Caco-2 (cell line): ENCODE results near the gene GTPBP4. TPM values are rescaled to one million over a fixed set of nuclear protein-coding genes. Genes with fewer than 3 reads are reported as not detected.
"Not testable (repeated sequence)": the region's sequence is repeated elsewhere in the genome, so short reads cannot be mapped to it uniquely, and the experiment has no call there.

Source experiments
- BruUV-seq: library from RNA; stranded (reverse); fragments of 400-500 nt; replicated peaks from 2 replicates; lab custom pipeline; 2021; lab: Mats Ljungman, UMichigan
- CTCF ChIA-PET: fragments of 300-600 bp; sonication (Branson Sonifier 250); formaldehyde crosslinking; loops from one replicate; lab custom pipeline; 2022; ENCODE audit warnings: antibody characterized with exemption; lab: Charles Lee
- POLR2A ChIA-PET: fragments of 300-600 bp; sonication (Branson Sonifier 250); formaldehyde crosslinking; loops from one replicate; lab custom pipeline; 2022; ENCODE audit warnings: antibody characterized with exemption; lab: Charles Lee
- DNase-seq, 2 experiments: peaks; one replicate each; pipeline versions ENCODE4 v3.0.0 to v3.0.0-alpha.2; 2020 to 2022
- H3K27me3 ChIP-seq: replicated peaks from 2 replicates; pipeline ENCODE4 v1.6.0; 2011; ENCODE audit warnings: low read length; ENCODE audit not compliant: control insufficient read depth, insufficient read depth
- H3K36me3 ChIP-seq: 2 replicates; pipeline ENCODE4 v1.5.1; 2011; ENCODE audit warnings: low read length; ENCODE audit not compliant: control insufficient read depth, insufficient read depth
- H3K4me1 ChIP-seq: fragments of 250-450 bp; sonication (Bioruptor Pico); 2 replicates; pipeline ENCODE4 v1.5.1; 2020; ENCODE audit warnings: mild to moderate bottlenecking
- H3K4me3 ChIP-seq: 2 replicates; pipeline ENCODE4 v1.5.1; 2011; ENCODE audit warnings: low read depth, mild to moderate bottlenecking, control low read depth, low read length
- H3K9me3 ChIP-seq: fragments of 250-450 bp; sonication (Bioruptor Pico); 2 replicates; pipeline ENCODE4 v1.5.1; 2020; ENCODE audit warnings: mild to moderate bottlenecking, moderate library complexity
- H3K27ac Mint-ChIP-seq: one replicate; pipeline ENCODE4 v1.8.0; 2022; ENCODE audit warnings: mixed read lengths; ENCODE audit not compliant: unreplicated experiment
- H3K27me3 Mint-ChIP-seq: one replicate; pipeline ENCODE4 v1.8.0; 2022; ENCODE audit warnings: mixed read lengths; ENCODE audit not compliant: insufficient read depth, unreplicated experiment
- H3K36me3 Mint-ChIP-seq: one replicate; pipeline ENCODE4 v1.8.0; 2022; ENCODE audit warnings: mild to moderate bottlenecking, mixed read lengths; ENCODE audit not compliant: insufficient read depth, unreplicated experiment
- H3K4me1 Mint-ChIP-seq: one replicate; pipeline ENCODE4 v1.8.0; 2022; ENCODE audit warnings: low read depth, mixed read lengths; ENCODE audit not compliant: unreplicated experiment
- H3K4me3 Mint-ChIP-seq: one replicate; pipeline ENCODE4 v1.8.0; 2022; ENCODE audit warnings: mild to moderate bottlenecking, moderate library complexity, mixed read lengths; ENCODE audit not compliant: unreplicated experiment
- H3K9me3 Mint-ChIP-seq: one replicate; pipeline ENCODE4 v1.8.0; 2022; ENCODE audit warnings: mixed read lengths; ENCODE audit not compliant: unreplicated experiment
- CTCF ChIP-seq, 2 experiments: fragments of 200-600 bp in 1 of 2; IDR thresholded peaks; 1 replicate in 1 of 2; 2 replicates in 1 of 2; pipeline versions ENCODE4 v1.5.1 to v1.8.0; 2011 to 2022; ENCODE audit warnings: antibody characterized with exemption in 1 of 2, control low read depth in 1 of 2, inconsistent platforms in 1 of 2, low read depth in 1 of 2, low read length in 1 of 2, mild to moderate bottlenecking in 1 of 2, moderate library complexity in 1 of 2; ENCODE audit not compliant: insufficient read depth in 1 of 2, severe bottlenecking in 1 of 2, unreplicated experiment in 1 of 2
- intact Hi-C: fragments of 100-400 bp; cut with micrococcal nuclease; formaldehyde crosslinking; loops from one replicate; pipeline ENCODE4 v1.10.0; 2022; ENCODE audit not compliant: unreplicated experiment
- total RNA-seq: library from RNA; stranded (reverse); gene quantifications from 2 replicates; pipeline ENCODE4 v1.2.3, GENCODE V29; 2022

The GTPBP4 gene
- total RNA-seq, 1 experiment from 2014 or later: 202 TPM

GRCh38 chr10:1035201-1035600 lies 47.0 kb downstream of the GTPBP4 start:
- Histone ChIP-seq H3K36me3 (no peaks in the 10 kb centered on the region; the same call in 1 of the 2 replicates), H3K9me3 (no peaks in the 10 kb centered on the region), H3K4me1 (peaks cover 7% of the 10 kb centered on the region), H3K4me3 (no peak overlapping the region), H3K27me3 (no peaks in the 10 kb centered on the region)
- intact Hi-C loops: no loop called here
- Mint-ChIP-seq H3K4me1 (peaks cover 4% of the 10 kb centered on the region), H3K27me3 (no peaks in the 10 kb centered on the region), H3K27ac (no peak overlapping the region), H3K4me3 (no peak overlapping the region), H3K36me3 (peaks cover 24% of the 10 kb centered on the region), H3K9me3 (no peaks in the 10 kb centered on the region)
- ChIA-PET POLR2A (interaction anchor here (1.6 kb wide), 1 partner anchor 14 kb away, joined by 9 read pairs; the partner anchor contains the start of gene IDI1), CTCF (no interaction called here)
- BruUV-seq: no TSS peak
- DNase-seq: no peak
- no peak for TF ChIP-seq CTCF (IDR thresholded peaks at IDR 0.05; ENCODE audit: insufficient read depth in 1 of 2, low read depth in 1 of 2, low read length in 1 of 2, severe bottlenecking in 1 of 2, unreplicated experiment in 1 of 2)

GRCh38 chr10:1036341-1036791 lies 48.1 kb downstream of the GTPBP4 start:
- Histone ChIP-seq H3K9me3 (no peaks in the 10 kb centered on the region), H3K4me1 (peaks cover 9% of the 10 kb centered on the region), H3K4me3 (no peak overlapping the region), H3K27me3 (no peaks in the 10 kb centered on the region), H3K36me3 (no peaks in the 10 kb centered on the region; the same call in 1 of the 2 replicates)
- no TSS peak for BruUV-seq
- peaks cover 36% of the 10 kb centered on the region for H3K36me3 Mint-ChIP-seq
- POLR2A ChIA-PET: interaction anchor here (1.4 kb wide), 1 partner anchor 13 kb away, joined by 3 read pairs; the partner anchor contains the start of gene IDI1
- H3K27ac Mint-ChIP-seq: no peak overlapping the region
- DNase-seq: no peak
- peaks cover 6% of the 10 kb centered on the region for H3K4me1 Mint-ChIP-seq
- TF ChIP-seq CTCF (IDR thresholded peaks at IDR 0.05; ENCODE audit: insufficient read depth in 1 of 2, low read depth in 1 of 2, low read length in 1 of 2, severe bottlenecking in 1 of 2, unreplicated experiment in 1 of 2): no peak
- H3K27me3 Mint-ChIP-seq: no peaks in the 10 kb centered on the region
- CTCF ChIA-PET: interaction anchor here (0.5 kb wide), 1 partner anchor 73 kb away, joined by 3 read pairs; no protein-coding TSS in a partner anchor
- no peak overlapping the region for H3K4me3 Mint-ChIP-seq
- intact Hi-C loops: no loop called here
- no peaks in the 10 kb centered on the region for H3K9me3 Mint-ChIP-seq

GRCh38 chr10:1037098-1037497 lies 48.9 kb downstream of the GTPBP4 start:
- Mint-ChIP-seq H3K9me3 (no peaks in the 10 kb centered on the region), H3K4me3 (no peak overlapping the region), H3K27ac (no peak overlapping the region), H3K36me3 (peaks cover 43% of the 10 kb centered on the region), H3K4me1 (peaks cover 6% of the 10 kb centered on the region), H3K27me3 (no peaks in the 10 kb centered on the region)
- no peaks in the 10 kb centered on the region for H3K9me3 ChIP-seq
- DNase-seq: no peak
- ChIA-PET POLR2A (interaction anchor here (1.4 kb wide), 1 partner anchor 12 kb away, joined by 3 read pairs; the partner anchor contains the start of gene IDI1), CTCF (interaction anchor here (0.6 to 0.7 kb wide), 2 partner anchors 279 to 357 kb away, joined by 3 read pairs; no protein-coding TSS in a partner anchor)
- no peaks in the 10 kb centered on the region for H3K27me3 ChIP-seq
- TF ChIP-seq CTCF (IDR thresholded peaks at IDR 0.05; ENCODE audit: insufficient read depth in 1 of 2, low read depth in 1 of 2, low read length in 1 of 2, severe bottlenecking in 1 of 2, unreplicated experiment in 1 of 2): no peak
- H3K4me3 ChIP-seq: no peak overlapping the region
- intact Hi-C loops: no loop called here
- no peaks in the 10 kb centered on the region; the same call in 1 of the 2 replicates for H3K36me3 ChIP-seq
- no TSS peak for BruUV-seq
- peaks cover 9% of the 10 kb centered on the region for H3K4me1 ChIP-seq

GRCh38 chr10:1038769-1039168 lies 50.5 kb downstream of the GTPBP4 start:
- H3K36me3 Mint-ChIP-seq: peaks cover 60% of the 10 kb centered on the region
- ChIA-PET POLR2A (interaction anchor here (1.2 kb wide), 1 partner anchor 10 kb away, joined by 4 read pairs; the partner anchor contains the start of gene IDI1), CTCF (interaction anchor here (0.6 kb wide), 1 partner anchor 191 kb away, joined by 3 read pairs; no protein-coding TSS in a partner anchor)
- H3K27ac Mint-ChIP-seq, H3K9me3 ChIP-seq, DNase-seq, H3K27me3 ChIP-seq, H3K4me3 ChIP-seq, H3K9me3 Mint-ChIP-seq, H3K4me3 Mint-ChIP-seq, intact Hi-C loops, BruUV-seq, H3K36me3 ChIP-seq, H3K27me3 Mint-ChIP-seq, H3K4me1 ChIP-seq, H3K4me1 Mint-ChIP-seq: not testable (repeated sequence)
